PC-9 (cell line): ENCODE data around the gene STUB1.

Experiments used
- EZH2 ChIP-seq: fragments of 200-600 bp; sonication (generic); IDR thresholded peaks from 2 replicates; pipeline ENCODE4 v1.8.0; 2017; ENCODE audit warnings: antibody characterized with exemption, low read depth
- TF ChIP-seq, protein P1 (sequence below): fragments of 200-600 bp; sonication (generic); conservative IDR thresholded peaks from 2 replicates; pipeline ENCODE4 v1.6.1; 2017; ENCODE audit warnings: mixed run types, antibody characterized with exemption, mild to moderate bottlenecking, moderate library complexity

DNA sequence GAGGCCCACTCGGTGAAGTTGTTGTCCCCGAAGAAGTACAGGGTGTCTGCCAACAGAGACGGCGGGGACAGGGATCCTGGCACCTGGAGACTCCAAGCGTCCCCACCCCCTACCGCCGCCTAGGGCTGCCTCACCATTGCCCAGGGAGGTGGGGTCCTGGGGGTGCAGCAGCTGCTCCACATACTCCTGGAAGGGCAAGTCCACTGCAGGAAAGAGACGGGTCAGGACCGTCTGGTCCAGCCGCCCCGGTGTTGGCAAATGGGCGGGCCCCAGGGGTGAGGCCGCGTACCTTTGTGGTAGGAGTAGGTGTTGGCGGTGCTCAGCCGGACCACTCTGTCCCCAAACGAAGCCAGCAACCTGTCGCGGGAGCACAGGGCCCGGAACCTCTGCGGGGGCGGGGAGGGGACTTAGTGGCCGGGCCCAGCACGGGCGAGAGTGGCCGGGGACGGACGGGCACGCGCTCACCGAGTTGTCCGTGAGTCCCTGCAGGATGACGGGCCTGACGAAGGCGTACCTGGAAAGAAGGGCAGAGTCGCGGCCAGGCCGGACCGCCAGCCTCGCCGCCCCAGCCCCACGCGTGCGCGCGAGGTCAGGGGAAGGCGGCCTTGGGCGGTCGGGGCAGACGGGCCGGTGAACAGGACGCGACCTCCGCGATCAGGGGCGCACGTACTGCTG is 3.3 kb downstream of the STUB1 start:
- TF ChIP-seq, protein P1, sequence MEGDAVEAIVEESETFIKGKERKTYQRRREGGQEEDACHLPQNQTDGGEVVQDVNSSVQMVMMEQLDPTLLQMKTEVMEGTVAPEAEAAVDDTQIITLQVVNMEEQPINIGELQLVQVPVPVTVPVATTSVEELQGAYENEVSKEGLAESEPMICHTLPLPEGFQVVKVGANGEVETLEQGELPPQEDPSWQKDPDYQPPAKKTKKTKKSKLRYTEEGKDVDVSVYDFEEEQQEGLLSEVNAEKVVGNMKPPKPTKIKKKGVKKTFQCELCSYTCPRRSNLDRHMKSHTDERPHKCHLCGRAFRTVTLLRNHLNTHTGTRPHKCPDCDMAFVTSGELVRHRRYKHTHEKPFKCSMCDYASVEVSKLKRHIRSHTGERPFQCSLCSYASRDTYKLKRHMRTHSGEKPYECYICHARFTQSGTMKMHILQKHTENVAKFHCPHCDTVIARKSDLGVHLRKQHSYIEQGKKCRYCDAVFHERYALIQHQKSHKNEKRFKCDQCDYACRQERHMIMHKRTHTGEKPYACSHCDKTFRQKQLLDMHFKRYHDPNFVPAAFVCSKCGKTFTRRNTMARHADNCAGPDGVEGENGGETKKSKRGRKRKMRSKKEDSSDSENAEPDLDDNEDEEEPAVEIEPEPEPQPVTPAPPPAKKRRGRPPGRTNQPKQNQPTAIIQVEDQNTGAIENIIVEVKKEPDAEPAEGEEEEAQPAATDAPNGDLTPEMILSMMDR, result no peak
- TF ChIP-seq EZH2, result no peak
